Adrenal gland (tissue), 5 donors: ENCODE results near the gene MZB1.

Experiments
- CTCF ChIP-seq, 6 experiments: fragments of 450-650 bp in 4 of 6; fragments of 200-600 bp in 2 of 6; sonication (generic) in 1 of 6; IDR thresholded peaks; 1 replicate in 5 of 6; 2 replicates in 1 of 6; pipeline versions ENCODE4 v1.5.1 to v1.8.0; 2016 to 2021; ENCODE audit warnings: antibody characterized with exemption in 6 of 6, mild to moderate bottlenecking in 2 of 6, moderate library complexity in 1 of 6
- POLR2A ChIP-seq, 2 donors: fragments of 450-650 bp; IDR thresholded peaks; one replicate each; pipeline ENCODE4 v1.6.1; 2017; ENCODE audit warnings: antibody characterized with exemption in 2 of 2, mild to moderate bottlenecking in 2 of 2, moderate library complexity in 1 of 2
- donor health status: DM: no; HTN: no; CAD: no.

- TF ChIP-seq POLR2A (IDR thresholded peaks at IDR 0.05) (no peak), CTCF (IDR thresholded peaks at IDR 0.05) (no peak)
These were observed 17.2 kb upstream of the MZB1 start for GRCh38 chr5:139406963-139407362.
